HG03571 (cell line): ENCODE results near the gene EFNA5.

Experiments
- ATAC-seq: cut with Tn5 transposase; IDR thresholded peaks from one replicate; pipeline ENCODE4 v1.9.1; 2021; ENCODE audit not compliant: unreplicated experiment

The EFNA5 gene

GRCh38 chr5:107403228-107403953, 267.3 kb downstream of the EFNA5 start:
- ATAC-seq = no peak

- ATAC-seq = no peak
Measured at GRCh38 chr5:107402434-107403227, 268.1 kb downstream of the EFNA5 start.

- ATAC-seq = no peak
Measured at GRCh38 chr5:107401470-107402122, 269.1 kb downstream of the EFNA5 start.

GRCh38 chr5:107400328-107400727, 270.4 kb downstream of the EFNA5 start:
- no peak for ATAC-seq

- ATAC-seq = no peak
Measured at GRCh38 chr5:107398703-107399102, 272.0 kb downstream of the EFNA5 start.

GRCh38 chr5:107396351-107396690, 274.4 kb downstream of the EFNA5 start:
- ATAC-seq = no peak

GRCh38 chr5:107395632-107396350, 274.9 kb downstream of the EFNA5 start:
- peak; percentile 86 for ATAC-seq

- no peak for ATAC-seq
Measured at GRCh38 chr5:107393851-107394250, 276.9 kb downstream of the EFNA5 start.

- ATAC-seq = no peak
Measured at GRCh38 chr5:107391787-107392186, 278.9 kb downstream of the EFNA5 start.

- ATAC-seq = no peak
Measured at GRCh38 chr5:107389775-107390148, 281.0 kb downstream of the EFNA5 start.

- peak; percentile 83 for ATAC-seq
Measured at GRCh38 chr5:107389130-107389774, 281.5 kb downstream of the EFNA5 start.

GRCh38 chr5:107388141-107388861, 282.4 kb downstream of the EFNA5 start:
- peak; percentile 45 for ATAC-seq

GRCh38 chr5:107387526-107388140, 283.1 kb downstream of the EFNA5 start:
- ATAC-seq = no peak

- ATAC-seq = no peak
Measured at GRCh38 chr5:107385708-107386107, 285.0 kb downstream of the EFNA5 start.

- ATAC-seq = no peak
Measured at GRCh38 chr5:107384256-107384655, 286.5 kb downstream of the EFNA5 start.

GRCh38 chr5:107383414-107383813, 287.3 kb downstream of the EFNA5 start:
- no peak for ATAC-seq

- ATAC-seq = no peak
Measured at GRCh38 chr5:107381189-107381856, 289.4 kb downstream of the EFNA5 start.

- no peak for ATAC-seq
Measured at GRCh38 chr5:107380654-107381053, 290.1 kb downstream of the EFNA5 start.

GRCh38 chr5:107378218-107378899, 292.4 kb downstream of the EFNA5 start:
- no peak for ATAC-seq
